ENCODE results near the gene CNKSR2.
"Not testable (repeated sequence)": the region's sequence is repeated elsewhere in the genome, so short reads cannot be mapped to it uniquely, and the experiment has no call there.

Gene CNKSR2

GRCh38 chrX:21457718-21458117 lies 83.5 kb downstream of the CNKSR2 start:
- no peak for DNase-seq

GRCh38 chrX:21469071-21469470 lies 94.9 kb downstream of the CNKSR2 start:
- DNase-seq = no peak

GRCh38 chrX:21476909-21477308 lies 102.7 kb downstream of the CNKSR2 start:
- no peak for DNase-seq

- no peak for DNase-seq
Measured at GRCh38 chrX:21479695-21480270, 105.6 kb downstream of the CNKSR2 start.

DNA sequence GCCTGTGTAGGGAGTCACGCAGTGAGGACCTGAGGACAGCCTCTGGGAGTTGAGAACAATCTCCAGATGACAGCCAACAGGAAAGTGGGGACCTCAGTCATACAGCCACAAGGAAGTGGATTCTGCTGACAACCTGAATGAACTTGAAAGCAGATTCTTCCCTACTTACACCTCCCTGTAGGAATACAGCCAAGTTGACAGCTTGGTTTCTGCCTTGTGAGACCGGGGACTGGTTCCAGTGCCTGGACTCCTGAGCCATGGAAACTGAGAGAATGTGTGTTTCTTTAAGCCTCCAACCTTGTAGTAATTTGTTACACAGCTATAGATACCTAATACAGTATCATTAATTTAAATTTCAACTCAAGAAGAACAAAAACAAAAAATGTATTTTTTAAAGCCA lies 107.5 kb downstream of the CNKSR2 start:
- DNase-seq = no peak

DNA sequence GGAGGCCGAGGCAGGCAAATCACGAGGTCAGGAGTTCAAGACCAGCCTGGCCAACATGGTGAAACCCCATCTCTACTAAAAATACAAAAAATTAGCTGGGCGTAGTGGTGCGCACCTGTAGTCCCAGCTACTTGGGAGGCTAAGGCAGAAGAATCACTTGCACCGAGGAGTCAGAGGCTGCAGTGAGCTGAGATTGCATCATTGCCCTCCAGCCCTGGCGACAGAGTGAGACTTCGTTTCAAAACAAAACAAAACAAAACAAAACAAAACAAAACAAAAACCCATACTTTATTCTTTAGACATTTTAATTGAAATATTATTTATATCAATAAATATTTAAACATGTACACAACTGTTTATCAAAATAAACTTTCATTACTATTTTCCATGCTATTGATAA lies 109.8 kb downstream of the CNKSR2 start:
- DNase-seq = not testable (repeated sequence)

GRCh38 chrX:21487832-21488231 lies 113.6 kb downstream of the CNKSR2 start:
- no peak for DNase-seq

GRCh38 chrX:21490341-21490740 lies 116.1 kb downstream of the CNKSR2 start:
- DNase-seq = no peak

DNA sequence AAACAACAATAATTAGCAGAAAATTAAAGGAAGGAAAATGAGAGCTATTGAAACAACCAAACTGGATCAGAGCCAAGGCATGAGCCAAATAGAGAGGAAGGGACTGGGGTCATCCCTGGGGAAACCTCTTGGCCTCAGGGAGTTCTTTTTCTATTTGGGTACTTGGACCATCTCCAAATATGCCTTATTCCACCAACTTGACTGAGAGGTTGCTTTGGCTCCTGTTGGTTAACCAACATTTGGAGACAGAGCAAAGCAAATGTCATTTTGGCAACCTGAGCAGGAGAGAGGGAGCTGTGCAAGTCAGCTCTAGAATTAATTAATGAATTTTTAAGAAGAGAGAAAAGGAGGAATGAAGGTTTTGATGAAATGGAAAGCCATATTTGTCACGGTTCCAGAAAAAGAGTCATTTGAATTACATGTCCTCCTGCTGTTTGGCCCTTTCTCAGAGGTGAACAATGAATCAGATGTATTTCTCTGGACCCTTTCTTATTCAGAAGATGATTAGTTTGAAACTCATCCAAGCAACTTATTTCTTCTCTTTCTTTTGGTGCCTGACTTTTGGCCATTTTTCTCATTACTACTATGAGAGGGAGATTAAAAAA lies 119.1 kb downstream of the CNKSR2 start:
- no peak for DNase-seq

- no peak for DNase-seq
Measured at GRCh38 chrX:21503593-21503992, 129.4 kb downstream of the CNKSR2 start.

GRCh38 chrX:21509912-21510311 lies 135.7 kb downstream of the CNKSR2 start:
- no peak for DNase-seq

DNA sequence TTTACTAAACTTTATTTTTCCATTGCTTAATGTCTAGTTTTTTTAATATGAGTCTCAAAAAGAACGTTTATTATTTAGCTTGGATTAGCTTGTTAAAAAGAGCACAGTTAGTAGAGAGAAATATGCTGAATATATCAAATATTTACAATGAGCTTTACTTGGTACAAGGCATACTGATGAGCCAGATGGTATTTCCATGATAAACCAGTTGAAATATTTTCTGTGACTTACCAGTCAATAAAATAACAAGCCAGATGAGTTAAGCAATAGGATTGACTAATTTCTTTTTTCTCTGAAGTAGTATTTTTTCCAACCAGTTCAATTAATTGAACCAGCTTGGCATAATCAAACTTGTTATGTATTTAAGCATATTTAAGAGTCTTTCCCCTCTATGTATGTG lies 149.8 kb downstream of the CNKSR2 start:
- DNase-seq = no peak

DNA sequence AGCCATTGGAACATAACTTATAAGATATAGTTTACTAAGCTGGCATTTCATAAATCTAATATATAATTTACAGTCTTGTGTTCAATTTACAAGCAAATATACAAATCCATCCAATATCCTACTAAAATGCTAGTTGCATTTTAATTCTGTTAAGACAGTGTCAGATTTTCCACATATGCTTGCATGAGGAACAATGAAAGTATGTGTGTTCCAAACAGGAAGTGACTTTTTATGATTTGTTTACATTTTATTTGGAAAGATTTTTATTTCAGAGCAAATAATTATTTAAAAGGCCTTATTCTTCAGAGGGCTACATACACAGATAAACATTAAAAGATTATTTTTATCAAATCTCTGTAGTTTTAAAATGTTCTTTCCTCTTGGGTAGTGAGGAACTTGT lies 153.9 kb downstream of the CNKSR2 start:
- no peak for DNase-seq

GRCh38 chrX:21529771-21530170 lies 155.6 kb downstream of the CNKSR2 start:
- no peak for DNase-seq

GRCh38 chrX:21544642-21545041 lies 170.4 kb downstream of the CNKSR2 start:
- not testable (repeated sequence) for DNase-seq

- DNase-seq = no peak
Measured at GRCh38 chrX:21559417-21559816, 185.2 kb downstream of the CNKSR2 start.

DNA sequence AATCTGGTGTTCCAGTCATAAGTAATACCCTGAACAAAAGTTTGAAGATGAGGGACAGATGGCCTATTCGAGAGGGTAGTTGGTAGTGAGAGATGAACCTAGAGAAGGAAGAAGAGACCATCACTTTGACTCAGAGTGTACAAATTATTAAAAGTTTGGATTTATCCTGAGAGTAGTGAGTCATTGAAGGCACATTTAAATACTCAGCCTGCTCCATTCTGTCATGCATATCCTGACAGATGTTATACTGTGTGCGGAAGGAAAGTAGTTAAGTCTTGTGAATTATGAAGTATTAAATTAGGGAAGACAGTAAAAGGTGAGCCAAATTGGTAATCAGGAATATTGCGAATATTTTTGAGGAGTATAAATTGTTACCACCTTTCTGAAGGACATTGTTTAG lies 190.8 kb downstream of the CNKSR2 start:
- DNase-seq = no peak

DNA sequence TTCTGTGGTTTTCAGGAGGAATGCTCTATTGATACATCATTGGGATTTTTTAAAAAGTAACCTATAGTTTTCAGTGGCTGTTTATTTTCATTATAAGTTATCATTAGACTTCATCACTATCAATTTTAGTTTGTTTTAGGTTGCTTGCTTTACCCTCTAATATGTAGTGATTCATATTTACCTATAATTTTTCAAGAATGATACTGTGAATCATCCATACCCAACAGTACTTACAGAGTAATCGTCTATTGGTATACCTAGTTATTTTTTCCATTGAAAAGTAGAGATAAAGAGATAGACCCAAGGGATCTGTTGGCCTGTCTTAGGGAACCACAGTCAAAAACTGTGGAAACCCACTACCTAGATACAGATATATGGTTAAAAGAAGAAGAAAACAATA lies 200.6 kb downstream of the CNKSR2 start:
- no peak for DNase-seq

DNA sequence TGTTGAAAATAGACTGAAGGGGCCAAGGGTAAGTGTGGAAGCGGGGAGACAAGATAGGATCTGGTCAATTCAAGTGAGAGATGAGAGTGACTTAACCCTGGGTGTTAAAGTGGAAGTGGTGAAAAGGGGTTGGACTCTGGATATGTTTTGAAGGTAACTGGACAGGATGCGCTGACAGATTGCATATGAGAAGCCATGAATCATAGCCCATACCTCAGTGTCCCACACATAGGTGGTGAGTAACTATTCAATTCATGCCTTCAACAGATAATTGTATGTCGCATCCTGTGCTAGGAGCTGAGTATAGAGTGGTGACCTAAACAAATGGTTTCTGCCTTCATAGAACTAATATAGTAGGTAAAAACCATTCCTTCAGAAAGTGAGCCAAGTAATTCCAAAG lies 207.3 kb downstream of the CNKSR2 start:
- DNase-seq = no peak

DNA sequence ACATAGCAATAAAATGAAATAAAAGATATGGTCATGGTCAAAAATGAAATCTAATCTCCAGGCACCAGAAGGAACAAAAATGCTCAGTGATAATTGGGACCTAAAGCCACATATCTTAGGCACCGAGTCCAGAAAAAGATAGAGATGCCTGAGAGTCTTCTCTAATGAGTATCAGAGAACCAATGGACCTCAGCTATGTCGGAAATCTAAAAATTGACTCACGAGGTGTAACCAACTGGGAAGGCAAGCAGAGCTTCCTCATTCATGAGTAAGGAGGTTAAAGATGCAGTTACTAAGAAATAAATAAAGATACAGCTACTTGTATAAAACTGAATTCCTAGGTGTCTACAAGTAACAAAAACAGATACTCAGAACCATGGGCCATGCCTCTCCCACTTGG lies 211.8 kb downstream of the CNKSR2 start:
- no peak for DNase-seq

- DNase-seq = no peak
Measured at GRCh38 chrX:21590012-21590776, 216.0 kb downstream of the CNKSR2 start.

DNA sequence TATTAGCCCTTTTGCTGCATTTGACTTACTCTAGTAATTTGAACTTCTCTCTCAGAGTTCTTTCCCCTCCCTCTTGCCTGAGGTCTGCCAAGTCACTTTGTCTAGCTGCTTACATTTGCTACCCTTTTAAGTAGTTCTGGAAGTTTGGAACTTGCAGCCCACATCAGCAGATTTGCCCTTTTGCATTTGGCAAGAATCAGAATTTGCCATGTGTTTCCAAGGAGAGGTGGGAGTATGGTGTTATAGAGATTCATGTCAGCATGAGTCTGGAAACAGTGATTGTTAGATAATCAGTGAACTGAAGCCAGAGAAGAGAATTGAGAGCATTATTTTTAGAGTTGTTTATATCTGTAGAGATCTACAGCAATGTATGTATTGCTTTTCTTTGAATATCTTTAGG lies 231.8 kb downstream of the CNKSR2 start:
- DNase-seq = no peak

DNA sequence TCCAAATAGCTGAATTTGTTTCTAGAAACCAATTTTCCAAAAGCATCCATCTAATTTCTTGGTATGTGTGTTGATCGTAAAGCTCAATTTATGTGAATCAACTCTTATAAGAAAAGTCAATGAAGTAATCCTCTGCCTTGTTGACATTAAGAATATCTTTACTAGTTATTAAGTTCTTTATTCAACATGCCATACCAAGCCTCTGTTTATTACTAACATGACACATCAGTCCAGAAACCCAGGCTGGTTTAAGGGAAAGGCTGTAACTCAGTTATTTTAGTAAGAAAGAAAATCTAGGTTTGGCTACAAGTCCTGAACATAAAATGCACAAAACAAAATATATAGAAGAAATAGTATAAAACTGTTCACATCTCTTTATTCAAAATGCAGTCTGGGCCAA lies 235.9 kb downstream of the CNKSR2 start:
- no peak for DNase-seq

DNA sequence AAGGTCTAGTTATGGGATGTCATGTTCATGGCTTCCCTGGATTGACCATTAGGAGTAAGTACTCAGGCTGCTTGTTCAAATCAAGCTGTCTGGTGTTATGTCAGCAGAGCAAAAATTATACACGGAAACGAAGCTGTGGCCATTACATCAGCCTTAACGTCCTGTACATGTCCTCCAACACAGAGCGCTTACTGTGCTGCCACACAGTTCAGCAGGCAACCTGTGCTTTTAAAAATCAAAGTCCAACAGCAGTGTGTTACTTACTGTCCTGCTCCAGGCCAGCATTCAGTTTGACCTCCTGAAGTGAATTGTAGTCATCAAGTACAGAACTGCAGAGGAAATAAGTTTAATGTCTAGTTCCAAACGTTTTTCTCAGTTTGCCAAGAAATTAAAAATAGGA lies 237.9 kb downstream of the CNKSR2 start:
- DNase-seq = no peak

GRCh38 chrX:21616386-21616785 lies 242.2 kb downstream of the CNKSR2 start:
- DNase-seq = no peak

All from activated effector memory CD4-positive, alpha-beta T cell treated with anti-CD3 and anti-CD28 coated beads, Interleukin-2, amount 50 U/mL, for 16 hours (primary cell).